ENCODE measurements around the gene ARVCF. TPM values are rescaled to one million over a fixed set of nuclear protein-coding genes. Genes with fewer than 3 reads are reported as not detected.

Gene ARVCF
- polyA plus RNA-seq, 1 donor: 122 TPM

- no peak for DNase-seq (ENCODE audit: low read depth)
Observed at GRCh38 chr22:20029550-20030225, 13.1 kb upstream of the ARVCF start.

- DNase-seq (ENCODE audit: low read depth): no peak
Observed at GRCh38 chr22:20028855-20029549, 12.4 kb upstream of the ARVCF start.

GRCh38 chr22:20027966-20028854 lies 11.6 kb upstream of the ARVCF start:
- DNase-seq (ENCODE audit: low read depth): no peak

GRCh38 chr22:20026996-20027601 lies 10.5 kb upstream of the ARVCF start:
- DNase-seq (ENCODE audit: low read depth): no peak

GRCh38 chr22:20026204-20026908 lies 9.7 kb upstream of the ARVCF start:
- no peak for DNase-seq (ENCODE audit: low read depth)

GRCh38 chr22:20025401-20026203 lies 9.0 kb upstream of the ARVCF start:
- DNase-seq (ENCODE audit: low read depth): no peak

GRCh38 chr22:20024650-20025397 lies 8.2 kb upstream of the ARVCF start:
- DNase-seq (ENCODE audit: low read depth): no peak

- DNase-seq (ENCODE audit: low read depth): no peak
Observed at GRCh38 chr22:20024225-20024624, 7.6 kb upstream of the ARVCF start.

- DNase-seq (ENCODE audit: low read depth): no peak
Observed at GRCh38 chr22:20022978-20023613, 6.5 kb upstream of the ARVCF start.

GRCh38 chr22:20022231-20022977 lies 5.8 kb upstream of the ARVCF start:
- DNase-seq (ENCODE audit: low read depth): no peak

- DNase-seq (ENCODE audit: low read depth): no peak
Observed at GRCh38 chr22:20021196-20022181, 4.9 kb upstream of the ARVCF start.

GRCh38 chr22:20020533-20021195 lies 4.0 kb upstream of the ARVCF start, which contains the start of gene TANGO2:
Gene TANGO2, plus strand, starts transcription at chr22:20021110. Its CDS starts 15,689 bp downstream, at chr22:20036799.
- peak; percentile 79 for DNase-seq (ENCODE audit: low read depth)

- no peak for DNase-seq (ENCODE audit: low read depth)
Observed at GRCh38 chr22:20019661-20020532, 3.3 kb upstream of the ARVCF start.

- no peak for DNase-seq (ENCODE audit: low read depth)
Observed at GRCh38 chr22:20018001-20018400, 1.4 kb upstream of the ARVCF start.

GRCh38 chr22:20017622-20017958 lies 967 bp upstream of the ARVCF start:
- DNase-seq (ENCODE audit: low read depth): no peak
